H9 (cell line): ENCODE measurements around the gene CCDC175. TPM values are rescaled to one million over a fixed set of nuclear protein-coding genes. Genes with fewer than 3 reads are reported as not detected.
A peak's percentile ranks its signal among the peaks of the same experiment; 100 is the strongest.

Experiments
- DNase-seq: peaks from one replicate; pipeline ENCODE4 v3.0.0-alpha.2; 2017
- H2AFZ ChIP-seq: one replicate; pipeline ENCODE4 v1.6.1; 2013; ENCODE audit warnings: mild to moderate bottlenecking, low read length, control low read depth, moderate library complexity
- H2AK5ac ChIP-seq: 2 replicates; pipeline ENCODE4 v1.6.1; 2013; ENCODE audit warnings: low read length, control low read depth, mixed read lengths; ENCODE audit not compliant: insufficient read length
- H2BK120ac ChIP-seq: one replicate; pipeline ENCODE4 v1.6.1; 2013; ENCODE audit warnings: low read depth, mild to moderate bottlenecking, low read length, control low read depth, inconsistent platforms; ENCODE audit not compliant: poor library complexity, severe bottlenecking
- H2BK12ac ChIP-seq: 2 replicates; pipeline ENCODE4 v1.6.1; 2013; ENCODE audit warnings: low read length, control low read depth, mixed read lengths, low read depth; ENCODE audit not compliant: insufficient read length
- H2BK15ac ChIP-seq: 2 replicates; pipeline ENCODE4 v1.6.1; 2013; ENCODE audit warnings: low read depth, low read length, control low read depth
- H2BK20ac ChIP-seq: one replicate; pipeline ENCODE4 v1.6.1; 2013; ENCODE audit warnings: low read depth, mild to moderate bottlenecking, low read length, control low read depth, inconsistent platforms; ENCODE audit not compliant: poor library complexity, severe bottlenecking
- H2BK5ac ChIP-seq: 2 replicates; pipeline ENCODE4 v1.6.1; 2013; ENCODE audit warnings: low read length, control low read depth, mixed read lengths; ENCODE audit not compliant: insufficient read length
- H3K14ac ChIP-seq: 2 replicates; pipeline ENCODE4 v1.6.1; 2013; ENCODE audit warnings: low read length, control low read depth; ENCODE audit not compliant: insufficient read depth
- H3K18ac ChIP-seq: 2 replicates; pipeline ENCODE4 v1.6.1; 2013; ENCODE audit warnings: low read depth, mild to moderate bottlenecking, mixed read lengths, low read length, control low read depth; ENCODE audit not compliant: insufficient read length
- H3K23ac ChIP-seq: 2 replicates; pipeline ENCODE4 v1.6.1; 2013; ENCODE audit warnings: low read length, control low read depth, mixed read lengths, low read depth; ENCODE audit not compliant: insufficient read length
- H3K23me2 ChIP-seq: 2 replicates; pipeline ENCODE4 v1.6.1; 2013; ENCODE audit warnings: low read depth, mild to moderate bottlenecking, mixed read lengths, low read length, control low read depth; ENCODE audit not compliant: insufficient read length, poor library complexity, severe bottlenecking
- H3K27ac ChIP-seq: 2 replicates; pipeline ENCODE4 v1.5.1; 2013; ENCODE audit warnings: low read length, control low read depth, mixed read lengths, low read depth; ENCODE audit not compliant: insufficient read length
- H3K27me3 ChIP-seq: 2 replicates; pipeline ENCODE4 v1.6.1; 2013; ENCODE audit warnings: low read length, control low read depth, inconsistent platforms; ENCODE audit not compliant: insufficient read depth
- H3K4ac ChIP-seq: 2 replicates; pipeline ENCODE4 v1.6.1; 2013; ENCODE audit warnings: low read depth, mild to moderate bottlenecking, control low read depth, inconsistent platforms, low read length, moderate library complexity
- H3K4me1 ChIP-seq: 2 replicates; pipeline ENCODE4 v1.6.1; 2013; ENCODE audit warnings: low read length, control low read depth, inconsistent platforms; ENCODE audit not compliant: insufficient read depth
- H3K4me2 ChIP-seq: 2 replicates; pipeline ENCODE4 v1.6.1; 2013; ENCODE audit warnings: low read length, control low read depth, mixed read lengths; ENCODE audit not compliant: insufficient read length, insufficient read depth
- H3K56ac ChIP-seq: 2 replicates; pipeline ENCODE4 v1.6.1; 2013; ENCODE audit warnings: low read depth, mild to moderate bottlenecking, mixed read lengths, low read length, control low read depth; ENCODE audit not compliant: insufficient read length
- H3K79me1 ChIP-seq: 2 replicates; pipeline ENCODE4 v1.6.1; 2013; ENCODE audit warnings: low read depth, mild to moderate bottlenecking, moderate library complexity, low read length, control low read depth, inconsistent platforms; ENCODE audit not compliant: insufficient read depth, poor library complexity, severe bottlenecking
- H3K79me2 ChIP-seq: 2 replicates; pipeline ENCODE4 v1.6.1; 2013; ENCODE audit warnings: low read length, control low read depth, inconsistent platforms; ENCODE audit not compliant: insufficient read depth
- H3K9ac ChIP-seq: 2 replicates; pipeline ENCODE4 v1.6.1; 2013; ENCODE audit warnings: low read length, control low read depth, mixed read lengths; ENCODE audit not compliant: insufficient read length; ENCODE audit errors: extremely low read depth
- H3K9me3 ChIP-seq: one replicate; pipeline ENCODE4 v1.6.1; 2013; ENCODE audit warnings: low read depth, low read length, inconsistent platforms; ENCODE audit not compliant: control insufficient read depth
- H3T11ph ChIP-seq: one replicate; pipeline ENCODE4 v1.6.1; 2013; ENCODE audit warnings: mild to moderate bottlenecking, low read length, control low read depth, inconsistent platforms
- H4K20me1 ChIP-seq: one replicate; pipeline ENCODE4 v1.6.1; 2013; ENCODE audit not compliant: control insufficient read depth, insufficient read length, insufficient read depth
- H4K5ac ChIP-seq: 2 replicates; pipeline ENCODE4 v1.6.1; 2013; ENCODE audit warnings: low read depth, mild to moderate bottlenecking, mixed read lengths, low read length, control low read depth; ENCODE audit not compliant: insufficient read length
- H4K8ac ChIP-seq: replicated peaks from 2 replicates; pipeline ENCODE4 v1.6.1; 2013; ENCODE audit warnings: low read length, control low read depth, mixed read lengths, low read depth; ENCODE audit not compliant: insufficient read length
- H4K91ac ChIP-seq: 2 replicates; pipeline ENCODE4 v1.6.1; 2013; ENCODE audit warnings: low read depth, mild to moderate bottlenecking, moderate library complexity, mixed read lengths, low read length, control low read depth; ENCODE audit not compliant: insufficient read length
- H3K27ac Mint-ChIP-seq, 3 experiments: 2 replicates in 2 of 3; 3 replicates in 1 of 3; pipeline ENCODE4 v1.8.0; 2020 to 2021; ENCODE audit warnings: mixed read lengths in 3 of 3, mild to moderate bottlenecking in 1 of 3, moderate library complexity in 1 of 3
- H3K27me3 Mint-ChIP-seq: 2 replicates; pipeline ENCODE4 v1.8.0; 2021; ENCODE audit warnings: low read depth, mild to moderate bottlenecking, moderate library complexity, mixed read lengths
- H3K36me3 Mint-ChIP-seq, 3 experiments: 2 replicates in 2 of 3; 3 replicates in 1 of 3; pipeline ENCODE4 v1.8.0; 2020 to 2021; ENCODE audit warnings: low read depth in 3 of 3, mixed read lengths in 3 of 3; ENCODE audit not compliant: insufficient read depth in 1 of 3
- H3K4me1 Mint-ChIP-seq, 2 experiments: 2 replicates each; pipeline ENCODE4 v1.8.0; 2020; ENCODE audit warnings: mixed read lengths in 2 of 2
- H3K4me3 Mint-ChIP-seq, 2 experiments: 2 replicates in 1 of 2; 3 replicates in 1 of 2; pipeline ENCODE4 v1.8.0; 2020 to 2021; ENCODE audit warnings: mild to moderate bottlenecking in 2 of 2, mixed read lengths in 2 of 2, moderate library complexity in 1 of 2
- H3K9me3 Mint-ChIP-seq, 2 experiments: 2 replicates in 1 of 2; 3 replicates in 1 of 2; pipeline ENCODE4 v1.8.0; 2020; ENCODE audit warnings: mild to moderate bottlenecking in 2 of 2, mixed read lengths in 2 of 2, moderate library complexity in 1 of 2
- CTCF ChIP-seq: fragments of 200-600 bp; sonication (generic); conservative IDR thresholded peaks from 3 replicates; pipeline ENCODE4 v1.8.0; 2021; ENCODE audit warnings: antibody characterized with exemption, mild to moderate bottlenecking
- WGBS: extraction: QIAGEN DNeasy Blood & Tissue Kit; methylation state at CpG from one replicate; pipeline ENCODE4 v1.1.7; 2013; ENCODE audit warnings: missing lambda C conversion rate, low lambda C conversion rate, mixed read lengths; ENCODE audit not compliant: insufficient read length; ENCODE audit errors: extremely low coverage; 5-methylcytosine and 5-hydroxymethylcytosine counted together
- total RNA-seq: library from RNA; stranded (reverse); gene quantifications from 2 replicates; pipeline ENCODE4 v1.2.1, GENCODE V29; 2021

The CCDC175 gene
- total RNA-seq, 1 experiment from 2014 or later = 0.09 TPM

- peak overlapping the region in 1 of 3 experiments; percentile 9; a peak in 1 of 7 replicates for H3K27ac Mint-ChIP-seq
These were observed 9.9 kb downstream of the CCDC175 start for GRCh38 chr14:59566725-59567124.

More at GRCh38 chr14:59566725-59567124, 9.9 kb downstream of the CCDC175 start:
- Histone ChIP-seq H3K18ac (no peak overlapping the region), H3K27ac (no peak overlapping the region), H3T11ph (no peak overlapping the region), H2AFZ (no peak overlapping the region), H4K8ac (no peak overlapping the region), H4K91ac (no peak overlapping the region), H3K79me1 (no peaks in the 10 kb centered on the region), H3K4ac (no peak overlapping the region), H3K56ac (no peak overlapping the region), H3K23me2 (no peaks in the 10 kb centered on the region), H3K4me2 (no peak overlapping the region), H2BK5ac (no peak overlapping the region), H3K14ac (no peak overlapping the region), H4K20me1 (no peaks in the 10 kb centered on the region), H3K23ac (no peak overlapping the region), H3K9ac (no peak overlapping the region), H3K4me1 (peaks cover 2% of the 10 kb centered on the region; the same call in 1 of the 2 replicates), H3K9me3 (no peaks in the 10 kb centered on the region), H2AK5ac (no peak overlapping the region), H2BK20ac (no peak overlapping the region), H2BK12ac (no peak overlapping the region), H2BK15ac (no peak overlapping the region), H3K27me3 (no peaks in the 10 kb centered on the region), H3K79me2 (no peaks in the 10 kb centered on the region), H2BK120ac (no peak overlapping the region), H4K5ac (no peak overlapping the region)
- H3K4me3 Mint-ChIP-seq = no peak overlapping the region
- DNase-seq = no peak
- H3K4me1 Mint-ChIP-seq = peaks cover 32 to 34% of the 10 kb centered on the region in 2 experiments
- TF ChIP-seq CTCF = no peak
- H3K9me3 Mint-ChIP-seq = peaks cover 0 to 2% of the 10 kb centered on the region in 2 experiments; a peak in 1 of 5 replicates
- peaks cover 5% of the 10 kb centered on the region; the same call in 1 of the 2 replicates for H3K27me3 Mint-ChIP-seq
- no peaks in the 10 kb centered on the region for H3K36me3 Mint-ChIP-seq
- no CpG with 5 or more reads among the region's 3 CpGs for WGBS
